Measurements from ENCODE around the gene ZSCAN5C.
"Not testable (repeated sequence)": the region's sequence is repeated elsewhere in the genome, so short reads cannot be mapped to it uniquely, and the experiment has no call there.

The ZSCAN5C gene, protein sequence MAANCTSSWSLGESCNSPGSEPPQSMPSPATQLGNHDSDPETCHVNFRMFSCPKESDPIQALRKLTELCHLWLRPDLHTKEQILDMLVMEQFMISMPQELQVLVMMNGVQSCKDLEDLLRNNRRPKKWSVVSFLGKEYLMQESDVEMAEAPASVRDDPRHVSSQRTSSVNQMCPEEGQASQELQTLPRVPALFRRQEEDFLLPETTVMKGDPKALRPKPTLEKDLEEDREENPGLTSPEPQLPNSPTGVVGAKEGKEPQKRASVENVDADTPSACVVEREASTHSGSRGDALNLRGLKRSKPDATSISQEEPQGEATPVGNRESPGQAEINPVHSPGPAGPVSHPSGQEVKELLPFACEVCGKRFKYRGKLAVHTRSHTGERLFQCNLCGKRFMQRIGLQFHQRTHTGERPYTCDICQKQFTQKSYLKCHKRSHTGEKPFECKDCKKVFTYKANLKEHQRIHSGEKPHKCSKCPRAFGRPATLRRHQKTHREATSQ

DNA sequence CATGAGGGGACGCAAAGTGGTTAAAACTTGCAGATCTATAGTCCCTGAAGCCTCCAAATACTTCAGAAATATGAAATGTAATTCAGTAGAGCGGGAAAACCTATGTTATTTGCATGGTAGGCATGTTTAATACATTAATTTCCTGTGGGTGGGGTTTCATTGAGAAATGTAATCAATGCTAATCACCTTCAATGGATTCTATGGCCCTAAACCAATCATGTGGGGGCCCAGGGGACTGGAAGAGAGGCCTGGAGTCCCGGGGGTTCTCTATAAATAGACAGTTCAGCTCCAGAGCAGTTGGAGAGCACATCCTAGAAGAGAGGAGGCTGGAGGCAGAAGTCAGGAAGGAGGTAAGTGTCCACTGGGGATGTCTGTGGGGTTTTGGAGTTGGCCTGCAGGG is at the start of gene ZSCAN5C:
ZSCAN5C (plus strand) TSS at position 301 of the 400 bp plus-strand sequence. CDS start 3,641 bp downstream, outside the sequence.
- DNase-seq = no peak

DNA sequence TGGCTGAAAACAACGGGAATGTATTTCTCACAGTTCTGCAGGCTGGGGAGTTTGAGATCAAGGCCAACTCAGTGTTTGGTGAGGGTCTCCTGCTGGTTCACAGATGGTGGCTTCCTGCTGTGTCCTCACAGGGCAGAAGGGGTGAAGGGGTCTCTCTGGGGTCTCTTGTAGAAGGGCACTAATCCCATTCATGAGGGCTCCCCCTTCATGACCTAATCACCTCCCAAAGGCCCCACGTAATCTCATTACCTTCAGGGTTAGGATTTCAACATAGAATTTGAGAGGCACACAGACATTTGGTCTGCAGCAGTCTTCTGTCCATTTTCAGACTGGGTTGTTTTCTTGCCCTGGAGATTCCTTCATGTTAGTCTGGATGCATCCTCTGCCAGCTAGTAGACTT is 49.4 kb upstream of the ZSCAN5C start:
- no peak for DNase-seq

DNA sequence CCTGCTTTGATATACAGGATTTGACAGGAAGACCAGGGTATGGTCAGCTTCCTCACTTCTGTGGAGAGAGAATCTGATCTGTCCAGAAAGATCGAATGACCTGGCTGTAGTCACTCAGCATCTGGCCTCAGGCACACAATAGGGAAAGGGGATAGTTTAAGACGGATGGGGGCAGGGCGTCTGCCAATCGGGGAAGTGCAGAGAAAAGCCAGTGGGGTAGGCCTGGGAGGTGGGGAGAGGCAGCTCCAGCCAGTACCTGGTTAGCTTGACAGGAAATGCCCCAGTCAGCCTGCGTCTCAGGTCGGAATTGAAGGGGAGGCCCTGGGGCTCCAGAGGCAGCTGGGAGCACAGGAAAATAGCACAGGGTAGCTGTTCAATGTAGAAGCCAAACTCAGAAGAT is 48.6 kb upstream of the ZSCAN5C start:
- no peak for DNase-seq

DNA sequence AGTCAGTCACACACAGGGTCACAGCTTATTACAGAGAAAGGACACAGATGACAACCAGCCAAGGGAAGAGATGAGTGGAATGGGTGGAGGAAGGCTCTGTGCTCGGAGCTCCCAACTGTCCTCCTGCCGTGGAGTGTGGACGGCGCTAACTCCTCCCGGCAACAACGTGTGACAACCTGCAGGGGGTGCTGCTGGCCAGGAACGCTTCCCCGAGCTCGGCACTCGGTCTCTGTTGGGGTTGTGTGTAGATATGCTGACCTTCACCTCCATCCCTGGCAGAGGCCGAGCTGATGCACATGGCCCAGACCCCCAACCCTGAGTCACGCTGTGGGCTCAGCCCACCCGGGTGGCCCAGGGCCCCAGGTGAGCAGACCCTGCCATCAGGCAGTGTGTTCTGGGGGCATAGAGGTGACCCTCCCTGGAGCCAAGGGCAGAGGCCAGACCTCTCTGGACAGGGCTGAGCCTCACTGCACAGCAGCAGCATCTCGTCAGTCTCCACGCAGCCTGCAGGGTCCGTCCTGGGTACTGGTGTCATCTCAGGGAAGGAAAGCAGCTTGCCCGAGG is 46.9 kb upstream of the ZSCAN5C start:
- DNase-seq = no peak

DNA sequence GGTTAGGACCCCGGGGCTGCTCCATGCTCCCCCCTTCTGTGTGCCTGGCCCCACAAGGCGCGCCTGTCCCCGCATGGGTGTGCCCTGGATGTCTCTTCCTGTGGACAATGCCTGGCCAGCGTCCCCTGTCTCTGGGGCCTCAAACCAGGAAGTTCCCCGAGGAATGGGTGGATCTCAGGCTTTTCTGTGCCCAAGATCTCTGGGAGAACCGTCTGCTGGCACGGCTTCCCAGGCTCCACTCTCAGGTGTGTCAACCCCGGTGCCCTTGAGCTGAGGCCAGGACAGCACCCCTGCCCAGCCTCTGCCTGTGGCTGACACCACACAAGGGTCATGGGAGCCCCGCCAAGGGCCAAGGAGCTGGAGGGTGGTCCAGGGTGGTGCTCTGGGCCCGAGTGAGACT is 45.3 kb upstream of the ZSCAN5C start:
- no peak for DNase-seq

DNA sequence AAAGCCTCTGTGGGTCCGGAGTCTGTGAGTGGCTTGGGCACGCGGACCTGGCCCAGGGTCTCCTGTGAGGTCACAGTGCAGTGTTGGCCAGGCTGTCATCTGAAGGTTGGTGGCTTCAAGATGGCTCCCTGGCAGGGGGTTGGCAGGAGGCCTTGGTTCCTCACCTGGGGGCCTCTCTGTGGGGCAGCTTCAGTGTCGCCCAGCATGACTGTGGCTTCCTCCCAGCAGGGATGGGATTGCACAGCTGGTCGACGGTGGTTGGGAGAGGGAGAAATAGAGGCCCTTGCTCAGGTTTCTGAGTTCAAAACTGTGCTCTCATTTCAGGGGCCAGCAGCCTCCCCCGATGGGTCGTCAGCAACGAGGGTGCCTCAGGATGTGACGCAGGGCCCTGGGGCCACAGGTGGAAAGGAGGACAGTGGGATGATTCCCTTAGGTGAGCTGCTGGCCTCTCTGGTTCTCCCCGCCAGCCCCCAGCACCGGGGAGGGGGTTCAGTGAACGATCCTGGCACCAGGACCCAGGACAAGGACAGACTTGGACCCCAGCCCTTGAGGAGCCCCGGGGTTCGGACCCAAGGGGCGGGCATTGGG is 43.8 kb upstream of the ZSCAN5C start:
- DNase-seq = no peak

DNA sequence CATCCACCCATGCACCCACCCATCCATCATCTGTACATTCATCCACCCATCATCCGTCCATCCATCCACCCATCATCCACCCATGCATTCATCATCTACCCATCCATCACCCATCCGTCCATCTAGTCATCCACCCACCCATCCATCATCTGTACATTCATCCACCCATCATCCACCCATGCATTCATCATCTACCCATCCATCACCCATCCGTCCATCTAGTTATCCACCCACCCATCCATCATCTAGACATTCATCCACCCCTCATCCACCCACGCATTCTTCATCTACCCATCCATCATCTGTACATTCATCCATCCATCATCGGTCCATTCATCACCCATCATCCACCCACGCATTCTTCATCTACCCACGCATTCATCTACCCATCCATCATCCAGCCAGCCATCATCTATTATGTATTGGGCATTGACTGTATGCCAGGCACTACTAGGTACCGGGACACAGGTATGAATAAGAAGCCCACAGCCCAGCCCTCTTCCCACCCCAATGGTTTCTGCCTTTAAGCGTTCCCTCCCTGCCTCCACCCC is 43.0 kb upstream of the ZSCAN5C start:
- DNase-seq = no peak

DNA sequence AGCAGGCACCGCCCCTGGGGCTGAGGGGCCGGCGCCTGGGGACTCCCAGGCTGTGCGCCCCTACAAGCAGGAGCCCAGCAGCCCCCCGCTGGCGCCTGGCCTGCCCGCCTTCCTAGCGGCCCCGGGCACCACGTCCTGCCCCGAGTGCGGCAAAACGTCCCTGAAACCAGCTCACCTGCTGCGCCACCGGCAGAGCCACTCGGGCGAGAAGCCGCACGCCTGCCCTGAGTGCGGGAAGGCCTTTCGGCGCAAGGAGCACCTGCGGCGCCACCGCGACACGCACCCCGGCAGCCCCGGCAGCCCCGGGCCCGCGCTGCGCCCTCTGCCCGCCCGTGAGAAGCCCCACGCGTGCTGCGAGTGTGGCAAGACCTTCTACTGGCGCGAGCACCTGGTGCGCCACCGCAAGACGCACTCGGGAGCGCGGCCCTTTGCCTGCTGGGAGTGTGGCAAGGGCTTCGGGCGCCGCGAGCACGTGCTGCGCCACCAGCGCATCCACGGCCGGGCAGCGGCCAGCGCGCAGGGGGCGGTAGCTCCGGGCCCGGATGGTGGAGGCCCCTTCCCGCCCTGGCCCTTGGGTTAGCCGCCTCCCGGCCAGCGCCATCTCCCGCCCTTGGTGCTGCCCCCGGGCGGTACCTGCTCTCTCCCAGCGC is 42.3 kb upstream of the ZSCAN5C start:
- no peak for DNase-seq

DNA sequence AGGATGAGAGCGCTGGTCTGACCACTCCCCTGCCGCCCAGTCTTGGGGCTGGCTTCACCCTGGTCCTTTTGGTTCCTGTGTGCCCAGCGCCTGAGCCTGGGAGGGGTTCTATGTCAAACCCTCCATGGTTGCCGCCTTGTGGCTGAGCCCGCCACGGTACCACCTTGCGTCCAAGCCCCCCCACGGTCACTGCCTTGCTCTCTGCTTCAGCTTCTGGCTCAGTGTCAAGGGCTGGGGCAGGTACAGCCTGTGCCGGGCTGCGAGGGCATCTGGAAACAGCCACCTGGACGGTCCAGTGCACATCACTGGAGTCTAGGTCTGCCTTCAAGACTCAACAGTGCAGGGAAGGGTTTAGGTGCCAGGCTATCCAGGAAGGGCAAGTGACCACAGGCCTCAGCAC is 40.5 kb upstream of the ZSCAN5C start:
- no peak for DNase-seq

DNA sequence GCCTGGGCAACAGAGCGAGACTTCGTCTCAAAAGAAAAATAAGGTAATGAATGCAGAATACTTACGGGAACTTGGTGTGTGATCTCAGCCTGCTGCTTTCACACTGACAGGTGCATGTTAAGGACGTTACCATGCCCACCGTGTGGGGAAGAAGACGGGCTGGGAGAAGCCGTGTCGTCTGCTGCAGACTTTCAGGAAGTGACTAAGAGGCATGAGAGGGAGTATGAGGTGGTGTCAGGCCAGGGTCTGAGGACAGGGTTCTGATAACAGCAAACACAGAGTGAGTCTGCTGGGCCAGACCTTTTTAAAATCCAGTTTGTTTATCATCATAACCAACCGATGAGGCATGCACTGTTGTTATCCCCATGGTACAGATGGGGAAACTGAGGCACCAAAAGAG is 39.8 kb upstream of the ZSCAN5C start:
- no peak for DNase-seq

DNA sequence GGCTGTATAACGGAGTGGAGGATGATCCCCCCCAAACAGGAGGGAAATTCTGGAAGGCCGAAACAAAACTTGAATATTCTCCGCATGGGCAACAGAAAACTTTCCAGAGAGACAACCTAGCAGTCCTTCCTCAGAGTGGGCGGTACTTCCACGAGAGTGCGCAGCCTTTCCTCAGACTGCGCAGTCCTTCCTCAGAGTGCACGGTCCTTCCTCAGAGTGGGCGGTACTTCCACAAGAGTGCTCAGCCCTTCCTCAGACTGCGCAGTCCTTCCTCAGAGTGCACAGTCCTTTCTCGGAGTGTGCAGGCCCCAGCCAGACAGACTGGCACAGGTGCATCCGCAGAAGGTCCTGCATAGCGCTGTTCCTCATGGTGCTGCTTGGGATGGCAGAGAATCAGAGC is 39.0 kb upstream of the ZSCAN5C start:
- no peak for DNase-seq

DNA sequence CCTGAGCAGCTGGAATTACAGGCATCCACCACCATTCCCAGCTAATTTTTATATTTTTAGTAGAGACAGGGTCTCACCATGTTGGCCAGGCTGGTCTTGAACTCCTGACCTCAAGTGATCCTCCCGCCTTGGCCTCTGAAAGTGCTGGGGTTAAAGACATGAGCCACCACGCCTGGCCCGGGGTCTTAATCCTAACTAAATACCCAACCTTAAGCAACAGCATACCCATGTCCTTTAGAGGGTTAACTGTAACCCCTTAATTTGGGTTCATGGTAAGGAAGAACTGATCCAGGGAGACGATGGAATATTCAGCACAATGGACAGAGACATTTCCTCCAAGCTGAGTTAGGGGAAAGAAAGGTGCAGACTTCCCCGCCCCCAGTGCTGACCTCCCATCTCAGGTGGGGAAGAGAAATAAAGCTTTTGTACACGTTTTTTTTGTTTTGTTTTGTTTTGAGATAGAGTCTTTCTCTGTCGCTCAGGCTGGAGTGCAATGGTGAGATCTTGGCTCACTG is 35.0 kb upstream of the ZSCAN5C start:
- DNase-seq = no peak

DNA sequence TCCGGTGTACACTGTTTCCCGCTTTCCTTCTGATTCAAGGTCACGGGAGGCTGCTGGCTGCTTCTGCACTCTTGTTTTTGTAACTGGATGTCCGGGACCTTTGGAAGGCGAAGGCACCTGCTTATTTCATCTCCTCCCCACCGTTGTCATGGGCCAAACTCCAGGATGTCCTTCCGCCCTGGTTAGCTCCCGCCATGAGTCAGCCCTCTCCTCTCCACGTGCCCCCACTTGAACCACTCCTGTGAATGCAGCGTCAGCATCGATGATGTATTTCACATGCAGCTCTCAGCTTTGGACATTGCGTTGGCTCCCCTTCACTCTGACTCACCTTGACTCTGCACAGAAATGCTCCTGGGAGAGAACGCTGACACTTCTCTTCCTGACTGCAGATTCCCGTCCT is 31.8 kb upstream of the ZSCAN5C start:
- DNase-seq = no peak

DNA sequence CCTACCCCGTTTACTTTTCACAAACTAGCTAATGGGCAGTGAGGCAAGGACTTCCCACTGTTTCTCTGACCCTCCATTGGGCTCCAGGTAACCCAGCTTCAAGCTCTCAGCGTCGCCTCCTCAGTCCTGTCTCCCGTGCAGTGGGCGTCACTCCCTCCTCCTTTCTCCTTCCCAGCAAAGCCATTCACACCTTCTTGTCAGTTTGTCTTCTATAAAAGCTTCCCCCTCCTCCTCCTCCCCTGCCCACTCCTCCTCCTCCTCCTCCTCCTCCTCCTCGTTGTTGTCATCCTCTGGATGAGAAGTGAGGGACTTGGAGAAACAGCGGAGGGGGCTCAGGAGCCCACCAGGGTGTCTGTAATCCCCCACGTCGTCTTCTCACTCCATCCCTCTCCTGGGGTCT is 28.0 kb upstream of the ZSCAN5C start:
- DNase-seq = no peak

DNA sequence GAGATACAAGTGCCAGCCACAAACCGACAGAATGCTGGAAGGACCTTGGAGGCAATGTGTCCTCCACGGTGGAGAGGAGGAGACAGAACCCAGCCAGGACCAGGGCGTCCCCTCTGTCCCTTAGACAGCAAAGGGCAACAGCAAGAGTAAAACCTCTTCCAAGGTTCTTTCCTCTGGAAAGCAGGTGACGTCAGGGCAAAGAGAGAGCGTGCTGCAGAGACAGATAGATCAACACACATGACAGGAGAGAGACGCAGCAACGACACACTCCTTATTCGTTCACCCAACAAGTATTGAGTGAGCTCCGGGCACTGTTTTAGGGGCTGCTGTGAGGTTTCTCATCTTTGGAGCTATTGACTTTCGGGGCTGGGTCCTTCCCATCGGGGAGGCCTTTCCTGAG is 27.5 kb upstream of the ZSCAN5C start:
- no peak for DNase-seq

DNA sequence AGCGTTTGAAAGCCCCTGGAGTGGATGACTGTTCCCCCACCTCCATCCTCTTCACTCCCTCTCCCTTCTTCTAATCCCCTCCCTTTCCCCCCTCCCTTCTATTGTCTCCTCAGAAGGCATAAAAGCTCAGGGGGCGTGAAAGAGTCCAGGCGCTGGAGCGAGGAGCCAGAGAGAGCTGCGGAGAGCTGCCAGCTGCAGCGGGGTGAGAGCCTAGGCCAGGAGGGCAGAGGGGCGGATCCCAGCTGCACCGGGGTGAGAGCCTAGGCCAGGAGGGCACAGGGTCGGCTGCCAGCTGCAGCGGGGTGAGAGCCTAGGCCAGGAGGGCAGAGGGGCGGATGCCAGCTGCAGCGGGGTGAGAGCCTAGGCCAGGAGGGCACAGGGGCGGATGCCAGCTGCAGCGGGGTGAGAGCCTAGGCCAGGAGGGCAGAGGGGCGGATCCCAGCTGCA is 26.2 kb upstream of the ZSCAN5C start, which contains the start of gene GALP:
GALP (plus strand) TSS at position 148 of the 447 bp plus-strand sequence. CDS start 1,101 bp downstream, outside the sequence.
- DNase-seq = not testable (repeated sequence)

DNA sequence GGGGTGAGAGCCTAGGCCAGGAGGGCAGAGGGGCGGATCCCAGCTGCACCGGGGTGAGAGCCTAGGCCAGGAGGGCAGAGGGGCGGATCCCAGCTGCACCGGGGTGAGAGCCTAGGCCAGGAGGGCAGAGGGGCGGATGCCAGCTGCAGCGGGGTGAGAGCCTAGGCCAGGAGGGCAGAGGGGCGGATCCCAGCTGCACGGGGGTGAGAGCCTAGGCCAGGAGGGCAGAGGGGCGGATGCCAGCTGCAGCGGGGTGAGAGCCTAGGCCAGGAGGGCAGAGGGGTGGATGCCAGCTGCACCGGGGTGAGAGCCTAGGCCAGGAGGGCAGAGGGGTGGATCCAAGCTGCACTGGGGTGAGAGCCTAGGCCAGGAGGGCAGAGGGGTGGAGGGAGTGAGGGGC is 25.8 kb upstream of the ZSCAN5C start:
- not testable (repeated sequence) for DNase-seq

DNA sequence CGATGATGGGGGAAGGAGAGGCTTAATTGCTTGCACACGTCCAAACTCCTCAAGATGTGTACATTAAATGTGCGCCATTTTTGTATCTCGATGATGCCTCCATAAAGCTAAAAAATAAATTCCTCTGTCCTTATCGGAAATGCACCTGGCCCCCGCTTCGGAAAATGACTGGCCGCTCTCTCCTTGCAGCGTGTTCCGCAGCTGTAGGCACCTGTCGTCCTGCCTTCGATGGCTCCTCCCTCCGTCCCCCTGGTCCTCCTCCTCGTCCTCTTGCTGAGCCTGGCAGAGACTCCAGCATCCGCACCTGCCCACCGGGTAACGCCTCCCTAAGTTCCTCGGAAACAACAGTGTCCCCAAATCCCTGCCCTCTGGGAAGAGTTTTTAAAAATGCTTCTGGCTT is 25.2 kb upstream of the ZSCAN5C start:
- no peak for DNase-seq

DNA sequence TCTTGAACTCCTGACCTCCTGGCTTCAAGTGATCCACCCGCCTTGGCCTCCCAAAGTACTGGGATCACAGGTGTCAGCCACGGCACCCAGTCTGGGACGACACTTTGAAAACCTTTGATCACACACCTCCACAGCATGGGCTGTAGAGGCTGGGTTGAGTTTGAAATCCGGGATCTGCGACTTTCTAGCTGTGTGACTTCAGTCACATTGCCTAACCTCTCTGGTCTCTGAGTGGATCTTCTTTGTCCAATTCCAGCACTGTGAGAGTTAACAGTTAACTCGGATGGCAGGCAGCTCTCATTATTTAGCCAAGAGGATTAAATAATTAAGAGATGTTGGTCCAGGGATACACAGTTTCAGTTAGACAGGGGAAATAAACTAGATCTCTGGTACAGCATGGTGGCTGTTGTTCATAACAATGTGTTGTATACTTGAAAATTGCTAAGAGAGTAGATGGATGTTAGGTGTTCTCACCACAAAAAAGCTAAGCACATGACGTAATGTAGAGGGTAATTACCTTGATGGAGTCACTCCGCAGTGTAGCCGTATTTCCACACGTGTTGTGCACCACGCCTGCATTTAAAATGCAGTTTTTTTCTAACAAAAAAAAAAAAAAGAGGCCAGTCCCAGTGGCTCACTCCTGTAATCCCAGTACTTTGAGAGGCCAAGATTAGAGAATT is 24.4 kb upstream of the ZSCAN5C start:
- DNase-seq = no peak

DNA sequence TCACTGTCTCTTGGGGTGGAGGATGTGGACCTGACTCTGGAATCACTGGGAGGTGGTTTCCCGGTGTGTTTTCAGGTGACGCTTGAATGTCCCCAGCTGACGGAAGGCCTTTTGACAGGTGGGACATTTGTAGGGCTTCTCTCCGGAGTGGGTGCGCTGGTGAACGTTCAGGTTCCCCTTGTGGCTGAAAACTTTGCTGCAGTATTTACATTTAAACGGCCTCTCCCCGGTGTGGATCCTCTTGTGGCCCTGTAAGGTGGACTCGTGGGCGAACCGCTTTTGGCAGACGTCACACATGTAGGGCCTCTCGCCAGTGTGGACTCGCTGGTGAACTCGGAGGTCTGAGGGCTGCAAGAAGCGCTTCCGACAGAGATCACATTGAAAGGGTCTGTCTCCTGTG is 12.3 kb upstream of the ZSCAN5C start:
- DNase-seq = no peak

DNA sequence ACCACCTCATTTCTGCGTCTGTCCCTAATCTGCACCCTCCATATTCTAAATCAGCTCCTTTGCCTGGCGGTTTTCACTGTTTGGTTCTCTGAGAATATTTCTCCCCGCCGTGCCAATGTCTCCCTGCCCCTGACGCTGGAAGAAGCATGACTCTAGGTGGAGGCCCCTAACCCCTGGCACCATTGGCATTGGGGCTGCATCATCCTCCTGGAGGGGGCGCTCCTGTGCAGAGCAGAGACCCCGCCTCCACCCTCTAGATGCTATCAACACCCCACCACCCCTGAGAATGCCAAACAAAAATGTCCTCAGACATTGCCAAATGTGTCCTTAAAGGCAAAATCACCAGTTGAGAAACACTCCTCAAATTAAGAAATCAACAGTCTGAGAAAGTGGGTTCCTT is 11.0 kb upstream of the ZSCAN5C start:
- DNase-seq = no peak

DNA sequence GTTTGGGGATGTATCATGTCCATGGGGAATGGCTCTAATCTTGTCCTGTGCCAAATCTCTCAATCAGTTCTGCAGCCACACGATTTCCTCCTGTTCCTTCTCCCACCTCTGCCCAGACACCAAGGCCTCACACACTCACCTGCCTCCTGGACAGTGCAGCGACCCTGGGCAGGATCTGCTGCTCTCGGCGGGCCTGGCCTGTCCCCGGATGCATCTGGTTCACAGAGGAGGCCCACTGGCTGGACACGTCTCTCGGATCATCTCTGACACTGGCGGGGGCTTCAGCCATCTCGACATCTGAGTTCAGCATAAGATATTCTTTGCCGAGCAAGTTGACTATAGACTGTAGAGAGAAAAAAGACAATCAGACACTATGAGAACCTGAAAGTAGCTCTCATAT is 10.4 kb upstream of the ZSCAN5C start:
- DNase-seq = no peak
